NOMO-1 treated with dmso at 0.1 percent for 144 hours (cell line): ENCODE measurements around the gene SNX6.
"Not testable (repeated sequence)": the region's sequence is repeated elsewhere in the genome, so short reads cannot be mapped to it uniquely, and the experiment has no call there.

Source experiments
- DNase-seq: peaks from one replicate; lab custom pipeline; 2025; ENCODE audit not compliant: unreplicated experiment; lab: John Stamatoyannopoulos, UW

The SNX6 gene

GRCh38 chr14:34569750-34570149 lies 60.2 kb downstream of the SNX6 start:
- no peak for DNase-seq

GRCh38 chr14:34568803-34569202 lies 61.1 kb downstream of the SNX6 start:
- no peak for DNase-seq

GRCh38 chr14:34562776-34563150 lies 67.2 kb downstream of the SNX6 start:
- DNase-seq = no peak

GRCh38 chr14:34562037-34562775 lies 67.7 kb downstream of the SNX6 start:
- DNase-seq = not testable (repeated sequence)

- DNase-seq = not testable (repeated sequence)
Measured at GRCh38 chr14:34556498-34556829, 73.5 kb downstream of the SNX6 start.

- DNase-seq = not testable (repeated sequence)
Measured at GRCh38 chr14:34555583-34556497, 74.1 kb downstream of the SNX6 start.

- no peak for DNase-seq
Measured at GRCh38 chr14:34554540-34555250, 75.3 kb downstream of the SNX6 start.

GRCh38 chr14:34549276-34549966 lies 80.5 kb downstream of the SNX6 start:
- not testable (repeated sequence) for DNase-seq

- no peak for DNase-seq
Measured at GRCh38 chr14:34548472-34548981, 81.4 kb downstream of the SNX6 start.

- DNase-seq = not testable (repeated sequence)
Measured at GRCh38 chr14:34547136-34547520, 82.8 kb downstream of the SNX6 start.

GRCh38 chr14:34546272-34547135 lies 83.4 kb downstream of the SNX6 start:
- DNase-seq = not testable (repeated sequence)

- DNase-seq = not testable (repeated sequence)
Measured at GRCh38 chr14:34540181-34541059, 89.5 kb downstream of the SNX6 start.

- no peak for DNase-seq
Measured at GRCh38 chr14:34539407-34540180, 90.4 kb downstream of the SNX6 start, which contains the start of gene EAPP. Gene EAPP, minus strand, starts transcription at chr14:34539701. Its CDS starts 73 bp downstream, at chr14:34539628.

GRCh38 chr14:34538871-34539406 lies 91.0 kb downstream of the SNX6 start:
- no peak for DNase-seq

GRCh38 chr14:34538096-34538495 lies 91.9 kb downstream of the SNX6 start:
- not testable (repeated sequence) for DNase-seq

GRCh38 chr14:34537677-34538009 lies 92.3 kb downstream of the SNX6 start:
- DNase-seq = no peak

- no peak for DNase-seq
Measured at GRCh38 chr14:34536951-34537676, 92.8 kb downstream of the SNX6 start.
